MM.1S (cell line): ENCODE results near the gene MCIDAS.

Experiments used
- DNase-seq: peaks from one replicate; pipeline ENCODE4 v3.0.0-alpha.2; 2015
- H2AFZ ChIP-seq: fragments of 300-600 bp; sonication (generic); 2 replicates; pipeline ENCODE4 v1.6.0; 2016; ENCODE audit warnings: antibody characterized with exemption, low read length
- H3F3A ChIP-seq: fragments of 300-600 bp; sonication (generic); 2 replicates; pipeline ENCODE4 v1.6.1; 2016; ENCODE audit warnings: mild to moderate bottlenecking, antibody characterized with exemption, low read length, moderate library complexity, mixed read lengths; ENCODE audit not compliant: insufficient read depth
- H3K27ac ChIP-seq: fragments of 300-600 bp; sonication (generic); 2 replicates; pipeline ENCODE4 v1.5.1; 2016; ENCODE audit warnings: mild to moderate bottlenecking, low read length
- H3K27me3 ChIP-seq: fragments of 300-600 bp; sonication (generic); replicated peaks from 2 replicates; pipeline ENCODE4 v1.6.0; 2016; ENCODE audit warnings: low read length; ENCODE audit not compliant: insufficient read depth
- H3K36me3 ChIP-seq: fragments of 300-600 bp; sonication (generic); replicated peaks from 2 replicates; pipeline ENCODE4 v1.6.1; 2016; ENCODE audit warnings: mild to moderate bottlenecking, low read length, mixed read lengths; ENCODE audit not compliant: insufficient read depth
- H3K4me1 ChIP-seq: fragments of 300-600 bp; sonication (generic); 2 replicates; pipeline ENCODE4 v1.6.1; 2016; ENCODE audit warnings: low read length, mixed read lengths
- H3K4me2 ChIP-seq: fragments of 300-600 bp; sonication (generic); 2 replicates; pipeline ENCODE4 v1.6.0; 2016; ENCODE audit warnings: low read depth, low read length
- H3K4me3 ChIP-seq: fragments of 300-600 bp; sonication (generic); 2 replicates; pipeline ENCODE4 v1.5.1; 2016; ENCODE audit warnings: low read length, mixed read lengths
- H3K79me2 ChIP-seq: fragments of 300-600 bp; sonication (generic); 2 replicates; pipeline ENCODE4 v1.6.1; 2016; ENCODE audit warnings: mixed run types, low read length, mixed read lengths
- H3K9ac ChIP-seq: fragments of 300-600 bp; sonication (generic); 2 replicates; pipeline ENCODE4 v1.6.1; 2016; ENCODE audit warnings: low read length, mixed read lengths
- H3K9me2 ChIP-seq: fragments of 300-600 bp; sonication (generic); replicated peaks from 2 replicates; pipeline ENCODE4 v1.6.1; 2016; ENCODE audit warnings: mild to moderate bottlenecking, low read length, mixed read lengths; ENCODE audit not compliant: insufficient read depth
- H3K9me3 ChIP-seq: fragments of 300-600 bp; sonication (generic); replicated peaks from 2 replicates; pipeline ENCODE4 v1.6.1; 2016; ENCODE audit warnings: mild to moderate bottlenecking, low read length, mixed read lengths; ENCODE audit not compliant: insufficient read depth
- H4K20me1 ChIP-seq: fragments of 300-600 bp; sonication (generic); 2 replicates; pipeline ENCODE4 v1.6.1; 2016; ENCODE audit warnings: mild to moderate bottlenecking, low read length, moderate library complexity, mixed read lengths; ENCODE audit not compliant: insufficient read depth
- EZH2 ChIP-seq: fragments of 300-600 bp; sonication (generic); optimal IDR thresholded peaks from 2 replicates; pipeline ENCODE3; 2017; ENCODE audit warnings: low read depth, mild to moderate bottlenecking, antibody characterized with exemption, low read length, mixed read lengths
- EZH2phosphoT487 ChIP-seq: fragments of 300-600 bp; sonication (generic); IDR thresholded peaks from 2 replicates; pipeline ENCODE4 v1.6.1; 2018; ENCODE audit warnings: antibody characterized with exemption, low read length
- TF ChIP-seq, protein P1 (sequence below): fragments of 300-600 bp; sonication (generic); IDR thresholded peaks from 2 replicates; pipeline ENCODE4 v1.5.1; 2016; ENCODE audit warnings: antibody characterized with exemption, low read length, mixed read lengths

Gene MCIDAS

GRCh38 chr5:55218967-55219366 is 8.1 kb downstream of the MCIDAS start:
- no peak overlapping the region for H3K27ac ChIP-seq
- H3K9me3 ChIP-seq, result no peaks in the 10 kb centered on the region
- H3K4me3 ChIP-seq, result no peak overlapping the region
- H3K79me2 ChIP-seq, result no peaks in the 10 kb centered on the region
- H3K4me1 ChIP-seq, result no peaks in the 10 kb centered on the region
- no peaks in the 10 kb centered on the region for H3K9me2 ChIP-seq
- H3K9ac ChIP-seq, result no peak overlapping the region
- no peak overlapping the region for H3K4me2 ChIP-seq
- no peak for DNase-seq
- no peaks in the 10 kb centered on the region for H3F3A ChIP-seq
- TF ChIP-seq EZH2 (no peak), EZH2phosphoT487 (no peak)
- TF ChIP-seq, protein P1, sequence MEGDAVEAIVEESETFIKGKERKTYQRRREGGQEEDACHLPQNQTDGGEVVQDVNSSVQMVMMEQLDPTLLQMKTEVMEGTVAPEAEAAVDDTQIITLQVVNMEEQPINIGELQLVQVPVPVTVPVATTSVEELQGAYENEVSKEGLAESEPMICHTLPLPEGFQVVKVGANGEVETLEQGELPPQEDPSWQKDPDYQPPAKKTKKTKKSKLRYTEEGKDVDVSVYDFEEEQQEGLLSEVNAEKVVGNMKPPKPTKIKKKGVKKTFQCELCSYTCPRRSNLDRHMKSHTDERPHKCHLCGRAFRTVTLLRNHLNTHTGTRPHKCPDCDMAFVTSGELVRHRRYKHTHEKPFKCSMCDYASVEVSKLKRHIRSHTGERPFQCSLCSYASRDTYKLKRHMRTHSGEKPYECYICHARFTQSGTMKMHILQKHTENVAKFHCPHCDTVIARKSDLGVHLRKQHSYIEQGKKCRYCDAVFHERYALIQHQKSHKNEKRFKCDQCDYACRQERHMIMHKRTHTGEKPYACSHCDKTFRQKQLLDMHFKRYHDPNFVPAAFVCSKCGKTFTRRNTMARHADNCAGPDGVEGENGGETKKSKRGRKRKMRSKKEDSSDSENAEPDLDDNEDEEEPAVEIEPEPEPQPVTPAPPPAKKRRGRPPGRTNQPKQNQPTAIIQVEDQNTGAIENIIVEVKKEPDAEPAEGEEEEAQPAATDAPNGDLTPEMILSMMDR, result no peak
- H3K27me3 ChIP-seq, result no peaks in the 10 kb centered on the region
- H2AFZ ChIP-seq, result no peak overlapping the region
- no peaks in the 10 kb centered on the region for H4K20me1 ChIP-seq
- no peaks in the 10 kb centered on the region for H3K36me3 ChIP-seq

DNA sequence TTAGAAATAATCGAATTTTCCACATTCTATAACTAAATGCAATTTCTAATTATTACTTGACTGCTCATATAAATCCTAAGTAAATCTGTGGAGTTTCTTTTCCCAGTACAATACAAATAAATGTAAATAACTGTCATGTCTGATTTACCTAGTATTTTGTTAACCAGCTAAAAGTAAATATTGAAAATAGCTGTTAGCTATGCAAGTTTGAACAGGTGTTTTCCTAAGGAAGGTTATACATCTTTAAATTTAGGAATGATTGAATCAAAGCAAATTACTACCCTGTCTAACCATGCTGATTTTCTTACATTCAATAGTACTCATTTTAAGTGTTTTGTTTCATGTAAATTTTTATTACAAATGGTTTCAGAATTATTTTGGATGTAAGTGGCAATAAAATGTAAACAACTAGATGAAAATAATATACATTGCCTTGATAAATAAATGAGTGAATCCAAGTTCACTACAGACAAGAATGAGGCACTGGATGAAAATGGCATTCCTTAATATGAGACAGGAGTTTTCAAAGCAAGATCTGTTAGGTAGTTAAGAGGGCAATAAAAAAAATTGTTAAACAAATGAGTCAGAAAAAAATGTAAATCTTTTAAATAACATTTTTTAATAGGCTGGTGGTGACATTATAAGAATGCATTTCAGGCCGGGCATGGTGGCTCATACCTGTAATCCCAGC is 15.8 kb downstream of the MCIDAS start:
- Histone ChIP-seq H3K36me3 (no peaks in the 10 kb centered on the region), H3K9me2 (no peaks in the 10 kb centered on the region), H3K4me2 (no peak overlapping the region), H3K9me3 (no peaks in the 10 kb centered on the region), H3F3A (no peaks in the 10 kb centered on the region), H3K9ac (no peak overlapping the region), H3K4me1 (no peaks in the 10 kb centered on the region), H3K27me3 (no peaks in the 10 kb centered on the region), H3K4me3 (no peak overlapping the region), H3K79me2 (no peaks in the 10 kb centered on the region), H3K27ac (no peak overlapping the region), H2AFZ (no peak overlapping the region), H4K20me1 (no peaks in the 10 kb centered on the region)
- no peak for DNase-seq
- TF ChIP-seq EZH2phosphoT487, result no peak
- TF ChIP-seq, protein P1, result no peak
- TF ChIP-seq EZH2, result no peak

GRCh38 chr5:55205001-55205400 is 22.1 kb downstream of the MCIDAS start:
- Histone ChIP-seq H3K4me3 (no peak overlapping the region), H3K9me3 (no peaks in the 10 kb centered on the region), H3K4me1 (no peaks in the 10 kb centered on the region), H3K27ac (no peak overlapping the region), H3K79me2 (no peaks in the 10 kb centered on the region), H3F3A (no peaks in the 10 kb centered on the region), H3K9ac (no peak overlapping the region), H3K27me3 (no peaks in the 10 kb centered on the region), H3K9me2 (no peaks in the 10 kb centered on the region), H3K4me2 (no peak overlapping the region), H3K36me3 (no peaks in the 10 kb centered on the region), H2AFZ (no peak overlapping the region), H4K20me1 (no peaks in the 10 kb centered on the region)
- no peak for DNase-seq
- TF ChIP-seq EZH2, result no peak
- no peak for TF ChIP-seq EZH2phosphoT487
- TF ChIP-seq, protein P1, result no peak
